ENCODE measurements around the gene VTI1B.

VTI1B gene

DNA sequence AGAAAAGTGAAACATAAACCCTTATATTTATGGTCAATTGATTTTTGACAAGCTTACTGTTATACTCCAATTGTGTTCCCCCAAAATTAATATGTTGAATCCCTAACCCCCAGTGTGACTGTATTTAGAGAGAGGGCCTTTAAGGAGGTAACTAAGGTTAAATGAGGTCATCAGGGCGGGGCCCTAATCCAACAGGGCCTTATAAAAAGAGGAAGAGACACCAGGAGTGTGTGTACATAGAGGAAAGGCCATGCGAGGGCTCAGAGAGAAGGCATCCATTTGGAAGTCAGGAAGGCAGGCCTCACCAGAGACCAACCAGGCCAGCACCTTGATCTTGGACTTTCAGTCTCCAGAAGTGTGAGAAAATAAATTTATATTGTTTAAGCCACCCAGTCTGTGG is 6.5 kb upstream of the VTI1B start:
- 95% methylated on average over 2 of the region's 2 CpGs for WGBS, 2 experiments
- H3K9me3 ChIP-seq (ENCODE audit: control insufficient read depth, low read length), result no peaks in the 10 kb centered on the region
- H3K4me3 ChIP-seq (ENCODE audit: insufficient read depth, low read depth, low read length), result no peak overlapping the region
- peaks cover 42% of the 10 kb centered on the region for H3K36me3 ChIP-seq (ENCODE audit: control insufficient read depth, insufficient read depth, low read length)
- H3K27me3 ChIP-seq (ENCODE audit: control insufficient read depth, insufficient read depth, low read length, poor library complexity, severe bottlenecking), result no peaks in the 10 kb centered on the region
- H3K27ac ChIP-seq (ENCODE audit: insufficient read depth, low read depth, low read length, poor library complexity, severe bottlenecking), result no peak overlapping the region
- H3K4me1 ChIP-seq (ENCODE audit: control insufficient read depth, insufficient read depth, low read length), result no peaks in the 10 kb centered on the region

GRCh38 chr14:67680121-67680602 is 5.7 kb upstream of the VTI1B start:
- 94 to 95% methylated on average over 3 of the region's 3 CpGs for WGBS, 2 experiments
- H3K4me3 ChIP-seq (ENCODE audit: insufficient read depth, low read depth, low read length), result no peak overlapping the region
- no peaks in the 10 kb centered on the region for H3K9me3 ChIP-seq (ENCODE audit: control insufficient read depth, low read length)
- H3K27ac ChIP-seq (ENCODE audit: insufficient read depth, low read depth, low read length, poor library complexity, severe bottlenecking), result no peak overlapping the region
- H3K36me3 ChIP-seq (ENCODE audit: control insufficient read depth, insufficient read depth, low read length), result peaks cover 35% of the 10 kb centered on the region
- H3K4me1 ChIP-seq (ENCODE audit: control insufficient read depth, insufficient read depth, low read length), result no peaks in the 10 kb centered on the region
- no peaks in the 10 kb centered on the region for H3K27me3 ChIP-seq (ENCODE audit: control insufficient read depth, insufficient read depth, low read length, poor library complexity, severe bottlenecking)

- H3K27me3 ChIP-seq (ENCODE audit: control insufficient read depth, insufficient read depth, low read length, poor library complexity, severe bottlenecking), result no peaks in the 10 kb centered on the region
- H3K36me3 ChIP-seq (ENCODE audit: control insufficient read depth, insufficient read depth, low read length), result peaks cover 24% of the 10 kb centered on the region
- no peak overlapping the region for H3K27ac ChIP-seq (ENCODE audit: insufficient read depth, low read depth, low read length, poor library complexity, severe bottlenecking)
- WGBS, 2 experiments, result 97% methylated on average over 2 of the region's 2 CpGs
- H3K4me1 ChIP-seq (ENCODE audit: control insufficient read depth, insufficient read depth, low read length), result no peaks in the 10 kb centered on the region
- H3K9me3 ChIP-seq (ENCODE audit: control insufficient read depth, low read length), result no peaks in the 10 kb centered on the region
- no peak overlapping the region for H3K4me3 ChIP-seq (ENCODE audit: insufficient read depth, low read depth, low read length)
These were observed 4.6 kb upstream of the VTI1B start for GRCh38 chr14:67679006-67679405.

DNA sequence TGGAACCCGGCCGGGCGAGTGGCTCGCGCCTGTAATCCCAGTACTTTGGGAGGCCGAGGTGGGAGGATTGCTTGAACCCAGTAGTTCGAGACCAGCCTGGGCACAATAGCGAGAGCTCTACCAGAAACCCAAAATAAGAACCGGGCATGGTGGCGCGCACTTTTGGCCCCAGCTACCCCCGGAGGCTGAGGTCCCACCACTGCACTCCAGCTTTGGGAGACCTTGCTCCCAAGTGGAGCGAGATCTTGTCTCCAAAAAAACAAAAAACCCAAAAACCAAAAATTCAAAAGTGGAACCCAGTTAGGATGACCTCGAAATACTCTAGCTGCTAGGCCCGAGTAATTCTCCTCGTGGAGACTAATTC is 769 bp upstream of the VTI1B start:
- Histone ChIP-seq H3K27me3 (ENCODE audit: control insufficient read depth, insufficient read depth, low read length, poor library complexity, severe bottlenecking) (no peaks in the 10 kb centered on the region), H3K36me3 (ENCODE audit: control insufficient read depth, insufficient read depth, low read length) (peaks cover 15% of the 10 kb centered on the region), H3K9me3 (ENCODE audit: control insufficient read depth, low read length) (no peaks in the 10 kb centered on the region), H3K4me1 (ENCODE audit: control insufficient read depth, insufficient read depth, low read length) (no peaks in the 10 kb centered on the region), H3K27ac (ENCODE audit: insufficient read depth, low read depth, low read length, poor library complexity, severe bottlenecking) (peak overlapping the region; percentile 96), H3K4me3 (ENCODE audit: insufficient read depth, low read depth, low read length) (peak overlapping the region; percentile 84)
- WGBS, 2 experiments, result 44 to 45% methylated on average over 16 of the region's 16 CpGs

DNA sequence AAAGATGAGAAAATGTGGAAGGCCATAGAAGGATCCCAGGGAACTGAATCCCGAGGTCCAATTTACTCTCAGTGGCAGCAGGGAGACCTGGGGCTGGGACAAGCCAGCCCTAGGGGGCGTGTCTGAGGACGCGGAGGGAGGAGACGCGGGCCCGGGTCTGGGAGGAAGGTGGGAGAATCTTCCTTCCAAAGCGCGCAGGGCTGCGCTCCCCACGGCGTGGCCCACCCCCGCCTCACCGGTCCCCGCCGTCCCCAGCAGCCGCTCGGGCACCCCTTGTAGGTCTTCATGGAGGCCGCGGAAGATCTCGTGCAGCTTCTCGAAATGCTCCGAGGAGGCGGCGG is 323 bp downstream of the VTI1B start:
- WGBS, 2 experiments, result 0% methylated on average over 25 of the region's 25 CpGs
- H3K4me3 ChIP-seq (ENCODE audit: insufficient read depth, low read depth, low read length), result peak overlapping the region; percentile 84
- H3K27me3 ChIP-seq (ENCODE audit: control insufficient read depth, insufficient read depth, low read length, poor library complexity, severe bottlenecking), result no peaks in the 10 kb centered on the region
- H3K36me3 ChIP-seq (ENCODE audit: control insufficient read depth, insufficient read depth, low read length), result peaks cover 15% of the 10 kb centered on the region
- no peaks in the 10 kb centered on the region for H3K9me3 ChIP-seq (ENCODE audit: control insufficient read depth, low read length)
- peak overlapping the region; percentile 96 for H3K27ac ChIP-seq (ENCODE audit: insufficient read depth, low read depth, low read length, poor library complexity, severe bottlenecking)
- H3K4me1 ChIP-seq (ENCODE audit: control insufficient read depth, insufficient read depth, low read length), result no peaks in the 10 kb centered on the region

DNA sequence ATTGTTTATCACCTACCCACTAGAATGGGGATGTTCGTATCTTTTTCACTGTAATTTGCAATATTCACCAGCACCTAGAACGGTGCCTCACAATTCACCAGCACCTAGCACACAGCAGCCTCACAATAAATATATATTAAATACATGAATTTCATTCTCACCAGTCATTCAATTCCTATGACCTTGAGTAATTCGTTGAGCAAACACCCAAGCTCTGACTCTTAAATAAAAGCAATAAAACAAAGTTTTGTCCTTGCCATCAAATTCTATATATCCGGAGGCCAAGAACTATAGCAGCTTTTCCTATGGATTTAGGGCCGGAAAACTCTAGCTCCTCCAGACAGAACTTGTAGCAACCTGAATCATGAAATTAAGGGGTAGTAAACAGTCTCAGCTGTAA is 981 bp downstream of the VTI1B start:
- H3K4me1 ChIP-seq (ENCODE audit: control insufficient read depth, insufficient read depth, low read length), result no peaks in the 10 kb centered on the region
- no peak overlapping the region for H3K27ac ChIP-seq (ENCODE audit: insufficient read depth, low read depth, low read length, poor library complexity, severe bottlenecking)
- H3K27me3 ChIP-seq (ENCODE audit: control insufficient read depth, insufficient read depth, low read length, poor library complexity, severe bottlenecking), result no peaks in the 10 kb centered on the region
- no peaks in the 10 kb centered on the region for H3K9me3 ChIP-seq (ENCODE audit: control insufficient read depth, low read length)
- peak overlapping the region; percentile 84 for H3K4me3 ChIP-seq (ENCODE audit: insufficient read depth, low read depth, low read length)
- 75 to 83% methylated on average over 5 of the region's 5 CpGs for WGBS, 2 experiments
- peaks cover 12% of the 10 kb centered on the region for H3K36me3 ChIP-seq (ENCODE audit: control insufficient read depth, insufficient read depth, low read length)

GRCh38 chr14:67668559-67668958 is 5.9 kb downstream of the VTI1B start:
- Histone ChIP-seq H3K9me3 (ENCODE audit: control insufficient read depth, low read length) (no peaks in the 10 kb centered on the region), H3K4me3 (ENCODE audit: insufficient read depth, low read depth, low read length) (no peak overlapping the region), H3K27ac (ENCODE audit: insufficient read depth, low read depth, low read length, poor library complexity, severe bottlenecking) (no peak overlapping the region), H3K4me1 (ENCODE audit: control insufficient read depth, insufficient read depth, low read length) (no peaks in the 10 kb centered on the region), H3K27me3 (ENCODE audit: control insufficient read depth, insufficient read depth, low read length, poor library complexity, severe bottlenecking) (no peaks in the 10 kb centered on the region), H3K36me3 (ENCODE audit: control insufficient read depth, insufficient read depth, low read length) (no peaks in the 10 kb centered on the region)

- Histone ChIP-seq H3K4me3 (ENCODE audit: insufficient read depth, low read depth, low read length) (no peak overlapping the region), H3K27ac (ENCODE audit: insufficient read depth, low read depth, low read length, poor library complexity, severe bottlenecking) (no peak overlapping the region), H3K4me1 (ENCODE audit: control insufficient read depth, insufficient read depth, low read length) (no peaks in the 10 kb centered on the region), H3K27me3 (ENCODE audit: control insufficient read depth, insufficient read depth, low read length, poor library complexity, severe bottlenecking) (no peaks in the 10 kb centered on the region), H3K9me3 (ENCODE audit: control insufficient read depth, low read length) (no peaks in the 10 kb centered on the region), H3K36me3 (ENCODE audit: control insufficient read depth, insufficient read depth, low read length) (no peaks in the 10 kb centered on the region)
- WGBS, 2 experiments, result 33 to 77% methylated on average over 1 of the region's 1 CpG
These were observed 7.5 kb downstream of the VTI1B start for GRCh38 chr14:67666750-67667449.

GRCh38 chr14:67665868-67666267 is 8.6 kb downstream of the VTI1B start:
- H3K27me3 ChIP-seq (ENCODE audit: control insufficient read depth, insufficient read depth, low read length, poor library complexity, severe bottlenecking), result no peaks in the 10 kb centered on the region
- H3K9me3 ChIP-seq (ENCODE audit: control insufficient read depth, low read length), result no peaks in the 10 kb centered on the region
- no peaks in the 10 kb centered on the region for H3K4me1 ChIP-seq (ENCODE audit: control insufficient read depth, insufficient read depth, low read length)
- H3K27ac ChIP-seq (ENCODE audit: insufficient read depth, low read depth, low read length, poor library complexity, severe bottlenecking), result no peak overlapping the region
- 98 to 100% methylated on average over 2 of the region's 2 CpGs for WGBS, 2 experiments
- H3K36me3 ChIP-seq (ENCODE audit: control insufficient read depth, insufficient read depth, low read length), result no peaks in the 10 kb centered on the region
- H3K4me3 ChIP-seq (ENCODE audit: insufficient read depth, low read depth, low read length), result no peak overlapping the region

- Histone ChIP-seq H3K9me3 (ENCODE audit: control insufficient read depth, low read length) (no peaks in the 10 kb centered on the region), H3K27ac (ENCODE audit: insufficient read depth, low read depth, low read length, poor library complexity, severe bottlenecking) (no peak overlapping the region), H3K4me3 (ENCODE audit: insufficient read depth, low read depth, low read length) (no peak overlapping the region), H3K4me1 (ENCODE audit: control insufficient read depth, insufficient read depth, low read length) (no peaks in the 10 kb centered on the region), H3K36me3 (ENCODE audit: control insufficient read depth, insufficient read depth, low read length) (peaks cover 3% of the 10 kb centered on the region), H3K27me3 (ENCODE audit: control insufficient read depth, insufficient read depth, low read length, poor library complexity, severe bottlenecking) (no peaks in the 10 kb centered on the region)
- 71 to 84% methylated on average over 3 of the region's 4 CpGs for WGBS, 2 experiments
These were observed 10.8 kb downstream of the VTI1B start for GRCh38 chr14:67663633-67664032.

Data from ectodermal cell (in vitro differentiated cells).